ENCODE data around the gene ATL1. TPM values are rescaled to one million over a fixed set of nuclear protein-coding genes. Genes with fewer than 3 reads are reported as not detected.

ATL1 gene
- total RNA-seq, 2 experiments from 2014 or later, result 0.82 to 1.6 TPM

- Histone ChIP-seq H3K9me3 (ENCODE audit: low read length) (no peaks in the 10 kb centered on the region), H3K4me3 (ENCODE audit: low read depth, low read length, poor library complexity, severe bottlenecking) (no peak overlapping the region), H3K9me2 (ENCODE audit: insufficient read depth, low read length) (no peaks in the 10 kb centered on the region), H3K36me3 (ENCODE audit: insufficient read depth, low read length) (no peaks in the 10 kb centered on the region), H4K20me1 (ENCODE audit: insufficient read depth, low read length) (no peaks in the 10 kb centered on the region), H3K4me2 (ENCODE audit: low read length) (no peak overlapping the region), H2AFZ (ENCODE audit: low read length) (no peak overlapping the region), H3K4me1 (ENCODE audit: insufficient read depth, low read length, poor library complexity, severe bottlenecking) (peaks cover 6% of the 10 kb centered on the region), H3K27ac (ENCODE audit: low read depth, low read length, poor library complexity, severe bottlenecking) (no peak overlapping the region), H3K79me2 (ENCODE audit: insufficient read depth, low read depth, low read length) (no peaks in the 10 kb centered on the region)
- TF ChIP-seq EZH2phosphoT487 (IDR thresholded peaks at IDR 0.05; ENCODE audit: borderline replicate concordance, low read depth, low read length) (no peak), CTCF (conservative IDR thresholded peaks at IDR 0.05; ENCODE audit: low read length) (no peak)
- ChIA-PET POLR2A (interaction anchor here (0.6 kb wide), 2 partner anchors 230 to 289 kb away, joined by 3 read pairs; no protein-coding TSS in a partner anchor), CTCF (ENCODE audit: unreplicated experiment) (no interaction called here)
- DNase-seq (ENCODE audit: low spot score), result no peak
- BruUV-seq (replicated peaks), result no TSS peak
- intact Hi-C loops (cut with micrococcal nuclease; ENCODE audit: unreplicated experiment), result no loop called here
Observed at GRCh38 chr14:50562841-50563240, 2.9 kb downstream of the ATL1 start.

- no peak overlapping the region for H3K4me2 ChIP-seq (ENCODE audit: low read length)
- H3K79me2 ChIP-seq (ENCODE audit: insufficient read depth, low read depth, low read length), result no peaks in the 10 kb centered on the region
- no peak overlapping the region for H3K4me3 ChIP-seq (ENCODE audit: low read depth, low read length, poor library complexity, severe bottlenecking)
- no peaks in the 10 kb centered on the region for H3K4me1 ChIP-seq (ENCODE audit: insufficient read depth, low read length, poor library complexity, severe bottlenecking)
- TF ChIP-seq CTCF (conservative IDR thresholded peaks at IDR 0.05; ENCODE audit: low read length) (no peak), EZH2phosphoT487 (IDR thresholded peaks at IDR 0.05; ENCODE audit: borderline replicate concordance, low read depth, low read length) (no peak)
- H3K9me2 ChIP-seq (ENCODE audit: insufficient read depth, low read length), result no peaks in the 10 kb centered on the region
- no TSS peak for BruUV-seq (replicated peaks)
- intact Hi-C loops (cut with micrococcal nuclease; ENCODE audit: unreplicated experiment), result no loop called here
- H4K20me1 ChIP-seq (ENCODE audit: insufficient read depth, low read length), result no peaks in the 10 kb centered on the region
- no peak overlapping the region for H2AFZ ChIP-seq (ENCODE audit: low read length)
- POLR2A ChIA-PET, result interaction anchor here (0.8 kb wide), 1 partner anchor 10 kb away, joined by 3 read pairs; no protein-coding TSS in a partner anchor
- no peaks in the 10 kb centered on the region for H3K36me3 ChIP-seq (ENCODE audit: insufficient read depth, low read length)
- no peak for DNase-seq (ENCODE audit: low spot score)
- CTCF ChIA-PET (ENCODE audit: unreplicated experiment), result no interaction called here
- H3K27ac ChIP-seq (ENCODE audit: low read depth, low read length, poor library complexity, severe bottlenecking), result no peak overlapping the region
- H3K9me3 ChIP-seq (ENCODE audit: low read length), result peaks cover 16% of the 10 kb centered on the region; the same call in 1 of the 2 replicates
Observed at GRCh38 chr14:50569714-50570274, 9.8 kb downstream of the ATL1 start.

- POLR2A ChIA-PET, result interaction anchor here (1.1 kb wide), 1 partner anchor 11 kb away, joined by 3 read pairs; no protein-coding TSS in a partner anchor
- Histone ChIP-seq H3K4me1 (ENCODE audit: insufficient read depth, low read length, poor library complexity, severe bottlenecking) (no peaks in the 10 kb centered on the region), H3K27ac (ENCODE audit: low read depth, low read length, poor library complexity, severe bottlenecking) (no peak overlapping the region), H3K4me3 (ENCODE audit: low read depth, low read length, poor library complexity, severe bottlenecking) (no peak overlapping the region), H3K4me2 (ENCODE audit: low read length) (no peak overlapping the region), H3K79me2 (ENCODE audit: insufficient read depth, low read depth, low read length) (no peaks in the 10 kb centered on the region), H3K9me3 (ENCODE audit: low read length) (peaks cover 16% of the 10 kb centered on the region; the same call in 1 of the 2 replicates), H2AFZ (ENCODE audit: low read length) (no peak overlapping the region), H4K20me1 (ENCODE audit: insufficient read depth, low read length) (no peaks in the 10 kb centered on the region), H3K9me2 (ENCODE audit: insufficient read depth, low read length) (no peaks in the 10 kb centered on the region), H3K36me3 (ENCODE audit: insufficient read depth, low read length) (no peaks in the 10 kb centered on the region)
- no TSS peak for BruUV-seq (replicated peaks)
- intact Hi-C loops (cut with micrococcal nuclease; ENCODE audit: unreplicated experiment), result no loop called here
- TF ChIP-seq EZH2phosphoT487 (IDR thresholded peaks at IDR 0.05; ENCODE audit: borderline replicate concordance, low read depth, low read length), result no peak
- TF ChIP-seq CTCF (conservative IDR thresholded peaks at IDR 0.05; ENCODE audit: low read length), result no peak
- no peak for DNase-seq (ENCODE audit: low spot score)
- CTCF ChIA-PET (ENCODE audit: unreplicated experiment), result no interaction called here
Observed at GRCh38 chr14:50573862-50574261, 13.9 kb downstream of the ATL1 start.

All from OCI-LY7 (cell line).